Prostate gland (tissue), 2 donors: ENCODE results near the gene NEUROD4. TPM values are rescaled to one million over a fixed set of nuclear protein-coding genes. Genes with fewer than 3 reads are reported as not detected.

ENCODE experiments used
- DNase-seq: peaks from one replicate; pipeline ENCODE4 v3.0.0-alpha.2; 2019; ENCODE audit warnings: low spot score
- H3K27ac ChIP-seq, 2 donors: fragments of 200-600 bp; sonication (generic); 2 replicates each; pipeline ENCODE4 v1.5.1; 2017 to 2019
- H3K27me3 ChIP-seq: fragments of 200-600 bp; sonication (generic); replicated peaks from 2 replicates; pipeline ENCODE4 v1.5.1; 2019; ENCODE audit not compliant: insufficient read depth
- H3K36me3 ChIP-seq, 2 donors: fragments of 200-600 bp; sonication (generic); 1 replicate in 1 of 2; 2 replicates in 1 of 2; pipeline versions ENCODE4 v1.5.1 to v1.8.1; 2017 to 2019
- H3K4me1 ChIP-seq: fragments of 200-600 bp; sonication (generic); replicated peaks from 2 replicates; pipeline ENCODE4 v1.5.1; 2019
- H3K4me3 ChIP-seq, 2 donors: fragments of 200-600 bp; sonication (generic); 2 replicates each; pipeline ENCODE4 v1.5.1; 2017 to 2019
- H3K9me3 ChIP-seq: fragments of 200-600 bp; sonication (generic); 2 replicates; pipeline ENCODE4 v1.5.1; 2017
- CTCF ChIP-seq, 4 experiments: fragments of 200-600 bp in 2 of 4; fragments of 450-650 bp in 2 of 4; sonication (generic) in 2 of 4; IDR thresholded peaks; 1 replicate in 3 of 4; 2 replicates in 1 of 4; pipeline ENCODE4 v1.5.1; 2016 to 2019; ENCODE audit warnings: antibody characterized with exemption in 4 of 4, mild to moderate bottlenecking in 2 of 4, moderate library complexity in 2 of 4
- POLR2A ChIP-seq: fragments of 450-650 bp; IDR thresholded peaks from one replicate; pipeline ENCODE4 v1.6.1; 2016; ENCODE audit warnings: antibody characterized with exemption, mild to moderate bottlenecking
- POLR2AphosphoS5 ChIP-seq: sonication (generic); formaldehyde crosslinking; IDR thresholded peaks from one replicate; pipeline ENCODE4 v1.6.1; 2017; ENCODE audit warnings: antibody characterized with exemption
- WGBS: methylation state at CpG from one replicate; pipeline ENCODE4 v1.1.5; 2018; 5-methylcytosine and 5-hydroxymethylcytosine counted together
- intact Hi-C: fragments of 100-400 bp; cut with DNase I; formaldehyde crosslinking; loops from one replicate; pipeline ENCODE4 v1.14.2; 2022
- total RNA-seq, 2 donors: library from RNA; depleted of rRNA; stranded (reverse); fragments of >200 nt; gene quantifications; one replicate each; pipeline ENCODE4 v1.1.0, GENCODE V29; 2016

NEUROD4 gene
- total RNA-seq, 2 donors from 2014 or later, result 0.11 TPM; not detected in 1

DNA sequence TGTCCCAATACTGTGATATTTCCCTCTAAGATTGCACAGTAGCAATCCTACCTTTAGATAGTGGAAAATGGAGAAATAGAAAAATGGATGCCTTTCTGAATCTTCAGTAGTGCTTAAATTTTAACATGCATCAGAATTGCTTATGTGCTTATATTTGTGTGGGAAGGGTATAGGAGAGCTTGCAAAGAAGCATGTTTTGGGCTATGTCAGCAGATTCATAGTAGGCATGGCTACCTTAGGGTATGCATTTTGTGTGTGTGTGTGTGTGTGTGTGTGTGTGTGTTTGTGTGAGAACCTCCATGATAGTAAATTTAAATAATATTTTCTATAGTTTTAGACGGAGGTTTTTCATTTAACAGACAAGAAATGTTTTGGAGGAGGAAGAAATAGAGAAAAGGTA is 38.3 kb downstream of the NEUROD4 start:
- no peak overlapping the region for H3K27ac ChIP-seq
- H3K27me3 ChIP-seq, result no peaks in the 10 kb centered on the region
- no peaks in the 10 kb centered on the region for H3K4me1 ChIP-seq
- 87% methylated on average over 1 of the region's 1 CpG for WGBS
- TF ChIP-seq POLR2AphosphoS5 (no peak), POLR2A (no peak), CTCF (IDR thresholded peaks at IDR 0.05) (no peak)
- H3K9me3 ChIP-seq, result no peaks in the 10 kb centered on the region
- DNase-seq, result no peak
- intact Hi-C loops, result no loop called here
- H3K4me3 ChIP-seq, result no peak overlapping the region
- no peaks in the 10 kb centered on the region for H3K36me3 ChIP-seq

- H3K4me1 ChIP-seq, result no peaks in the 10 kb centered on the region
- no peak overlapping the region for H3K4me3 ChIP-seq
- no peak for TF ChIP-seq CTCF (IDR thresholded peaks at IDR 0.05)
- no peak for TF ChIP-seq POLR2A
- TF ChIP-seq POLR2AphosphoS5, result no peak
- 89% methylated on average over 4 of the region's 4 CpGs for WGBS
- H3K9me3 ChIP-seq, result no peaks in the 10 kb centered on the region
- H3K27me3 ChIP-seq, result no peaks in the 10 kb centered on the region
- no peak overlapping the region for H3K27ac ChIP-seq
- no peaks in the 10 kb centered on the region for H3K36me3 ChIP-seq
- intact Hi-C loops, result no loop called here
- DNase-seq, result no peak
Measured at GRCh38 chr12:55058776-55059175, 39.0 kb downstream of the NEUROD4 start.

- H3K36me3 ChIP-seq, result no peaks in the 10 kb centered on the region
- H3K9me3 ChIP-seq, result no peaks in the 10 kb centered on the region
- intact Hi-C loops, result no loop called here
- H3K4me3 ChIP-seq, result no peak overlapping the region
- 51% methylated on average over 2 of the region's 2 CpGs for WGBS
- H3K4me1 ChIP-seq, result no peaks in the 10 kb centered on the region
- H3K27ac ChIP-seq, result no peak overlapping the region
- no peak for TF ChIP-seq POLR2A
- no peak for TF ChIP-seq POLR2AphosphoS5
- no peak for TF ChIP-seq CTCF (IDR thresholded peaks at IDR 0.05)
- no peaks in the 10 kb centered on the region for H3K27me3 ChIP-seq
- DNase-seq, result no peak
Measured at GRCh38 chr12:55060470-55060869, 40.7 kb downstream of the NEUROD4 start.

DNA sequence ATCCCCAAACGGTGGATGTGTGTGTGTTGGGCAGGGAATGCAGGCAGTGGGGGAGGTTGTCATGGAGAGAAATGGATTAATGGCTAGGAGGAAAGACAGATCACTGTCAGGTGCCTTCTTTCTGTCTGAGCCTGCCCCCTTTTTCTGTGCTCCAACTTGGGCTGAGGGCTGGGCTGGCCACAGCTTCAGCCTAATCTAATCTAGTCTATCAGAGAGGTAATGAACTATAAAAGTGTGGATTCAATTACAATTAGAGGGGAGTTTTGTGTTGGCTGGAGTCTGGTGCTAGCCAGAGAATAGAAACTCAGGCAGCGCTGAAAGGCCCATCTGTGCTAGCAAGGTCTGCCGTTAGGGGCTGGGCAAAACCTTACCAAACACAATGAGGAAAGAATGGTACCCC is 41.2 kb downstream of the NEUROD4 start:
- TF ChIP-seq POLR2AphosphoS5, result no peak
- no peak for TF ChIP-seq CTCF (IDR thresholded peaks at IDR 0.05)
- TF ChIP-seq POLR2A, result no peak
- Histone ChIP-seq H3K27me3 (no peaks in the 10 kb centered on the region), H3K4me3 (no peak overlapping the region), H3K4me1 (no peaks in the 10 kb centered on the region), H3K36me3 (no peaks in the 10 kb centered on the region), H3K27ac (no peak overlapping the region), H3K9me3 (no peaks in the 10 kb centered on the region)
- DNase-seq, result no peak
- intact Hi-C loops, result no loop called here
- WGBS, result 40% methylated on average over 3 of the region's 3 CpGs

GRCh38 chr12:55063291-55063690 is 43.5 kb downstream of the NEUROD4 start:
- H3K9me3 ChIP-seq, result no peaks in the 10 kb centered on the region
- H3K27ac ChIP-seq, result no peak overlapping the region
- TF ChIP-seq CTCF (IDR thresholded peaks at IDR 0.05), result no peak
- TF ChIP-seq POLR2AphosphoS5, result no peak
- no peak for TF ChIP-seq POLR2A
- 69% methylated on average over 2 of the region's 2 CpGs for WGBS
- H3K27me3 ChIP-seq, result no peaks in the 10 kb centered on the region
- H3K36me3 ChIP-seq, result no peaks in the 10 kb centered on the region
- no peak for DNase-seq
- no peaks in the 10 kb centered on the region for H3K4me1 ChIP-seq
- H3K4me3 ChIP-seq, result no peak overlapping the region
- intact Hi-C loops, result no loop called here
